ENCODE results near the gene HAAO.

HAAO gene

GRCh38 chr2:42823744-42824453 lies 31.5 kb upstream of the HAAO start:
- no peak overlapping the region for H3K18ac ChIP-seq (ENCODE audit: low read length)
- H3K79me2 ChIP-seq (ENCODE audit: control insufficient read depth, insufficient read depth, low read length) = no peaks in the 10 kb centered on the region
- no peak overlapping the region for H3K9ac ChIP-seq (ENCODE audit: low read length)
- no peak overlapping the region for H3K56ac ChIP-seq (ENCODE audit: low read length)
- H4K8ac ChIP-seq (ENCODE audit: low read depth, low read length) = no peak overlapping the region
- H2BK120ac ChIP-seq (ENCODE audit: low read depth, low read length) = no peak overlapping the region
- no peak overlapping the region for H3K23ac ChIP-seq (ENCODE audit: low read length)
- H3K27me3 ChIP-seq (ENCODE audit: insufficient read depth, low read length, poor library complexity) = no peaks in the 10 kb centered on the region
- no CpG with 5 or more reads among the region's 11 CpGs for WGBS (ENCODE audit: extremely low coverage, insufficient coverage, low lambda C conversion rate)
- H4K5ac ChIP-seq (ENCODE audit: low read length) = no peak overlapping the region
- H2BK5ac ChIP-seq (ENCODE audit: low read length) = no peak overlapping the region
- H2AK5ac ChIP-seq (ENCODE audit: low read length) = no peak overlapping the region
- no peak overlapping the region for H3K4me3 ChIP-seq (ENCODE audit: low read length)
- H3K79me1 ChIP-seq (ENCODE audit: low read length) = no peaks in the 10 kb centered on the region
- H3K4me2 ChIP-seq (ENCODE audit: low read length) = no peak overlapping the region
- DNase-seq = no peak
- no peaks in the 10 kb centered on the region for H3K4me1 ChIP-seq (ENCODE audit: control insufficient read depth, low read depth, low read length)
- H2BK15ac ChIP-seq (replicated peaks; ENCODE audit: low read depth) = no peak overlapping the region
- no peaks in the 10 kb centered on the region for H3K36me3 ChIP-seq (ENCODE audit: control insufficient read depth, insufficient read depth, low read length)
- H3K4ac ChIP-seq (ENCODE audit: low read depth, low read length) = no peak overlapping the region
- H3K27ac ChIP-seq (ENCODE audit: low read depth, low read length) = no peak overlapping the region

GRCh38 chr2:42819160-42819559 lies 26.8 kb upstream of the HAAO start:
- Histone ChIP-seq H3K36me3 (ENCODE audit: control insufficient read depth, insufficient read depth, low read length) (no peaks in the 10 kb centered on the region), H3K23ac (ENCODE audit: low read length) (no peak overlapping the region), H3K9ac (ENCODE audit: low read length) (no peak overlapping the region), H3K27me3 (ENCODE audit: insufficient read depth, low read length, poor library complexity) (no peaks in the 10 kb centered on the region), H3K18ac (ENCODE audit: low read length) (no peak overlapping the region), H2BK5ac (ENCODE audit: low read length) (no peak overlapping the region), H4K8ac (ENCODE audit: low read depth, low read length) (no peak overlapping the region), H3K27ac (ENCODE audit: low read depth, low read length) (no peak overlapping the region), H3K4me1 (ENCODE audit: control insufficient read depth, low read depth, low read length) (no peaks in the 10 kb centered on the region), H3K4me3 (ENCODE audit: low read length) (no peak overlapping the region), H3K79me1 (ENCODE audit: low read length) (no peaks in the 10 kb centered on the region), H3K56ac (ENCODE audit: low read length) (no peak overlapping the region), H3K4me2 (ENCODE audit: low read length) (no peak overlapping the region), H3K4ac (ENCODE audit: low read depth, low read length) (no peak overlapping the region), H3K79me2 (ENCODE audit: control insufficient read depth, insufficient read depth, low read length) (no peaks in the 10 kb centered on the region), H2BK15ac (replicated peaks; ENCODE audit: low read depth) (no peak overlapping the region), H4K5ac (ENCODE audit: low read length) (no peak overlapping the region), H2AK5ac (ENCODE audit: low read length) (no peak overlapping the region), H2BK120ac (ENCODE audit: low read depth, low read length) (no peak overlapping the region)
- peak; percentile 42 for DNase-seq
- no CpG with 5 or more reads among the region's 2 CpGs for WGBS (ENCODE audit: extremely low coverage, insufficient coverage, low lambda C conversion rate)

GRCh38 chr2:42815726-42816125 lies 23.3 kb upstream of the HAAO start:
- no peak overlapping the region for H2BK5ac ChIP-seq (ENCODE audit: low read length)
- no peak overlapping the region for H3K18ac ChIP-seq (ENCODE audit: low read length)
- H3K4me2 ChIP-seq (ENCODE audit: low read length) = no peak overlapping the region
- H4K8ac ChIP-seq (ENCODE audit: low read depth, low read length) = no peak overlapping the region
- no peak overlapping the region for H3K9ac ChIP-seq (ENCODE audit: low read length)
- no peaks in the 10 kb centered on the region for H3K4me1 ChIP-seq (ENCODE audit: control insufficient read depth, low read depth, low read length)
- H3K79me1 ChIP-seq (ENCODE audit: low read length) = no peaks in the 10 kb centered on the region
- no peak overlapping the region for H3K27ac ChIP-seq (ENCODE audit: low read depth, low read length)
- no peaks in the 10 kb centered on the region for H3K27me3 ChIP-seq (ENCODE audit: insufficient read depth, low read length, poor library complexity)
- H2BK15ac ChIP-seq (replicated peaks; ENCODE audit: low read depth) = no peak overlapping the region
- H3K79me2 ChIP-seq (ENCODE audit: control insufficient read depth, insufficient read depth, low read length) = no peaks in the 10 kb centered on the region
- no peak overlapping the region for H3K4me3 ChIP-seq (ENCODE audit: low read length)
- no peak for DNase-seq
- WGBS (ENCODE audit: extremely low coverage, insufficient coverage, low lambda C conversion rate) = no CpG with 5 or more reads among the region's 2 CpGs
- no peak overlapping the region for H2AK5ac ChIP-seq (ENCODE audit: low read length)
- no peak overlapping the region for H2BK120ac ChIP-seq (ENCODE audit: low read depth, low read length)
- no peaks in the 10 kb centered on the region for H3K36me3 ChIP-seq (ENCODE audit: control insufficient read depth, insufficient read depth, low read length)
- no peak overlapping the region for H4K5ac ChIP-seq (ENCODE audit: low read length)
- H3K4ac ChIP-seq (ENCODE audit: low read depth, low read length) = no peak overlapping the region
- no peak overlapping the region for H3K23ac ChIP-seq (ENCODE audit: low read length)
- H3K56ac ChIP-seq (ENCODE audit: low read length) = no peak overlapping the region

- no CpG with 5 or more reads among the region's 2 CpGs for WGBS (ENCODE audit: extremely low coverage, insufficient coverage, low lambda C conversion rate)
- H2AK5ac ChIP-seq (ENCODE audit: low read length) = no peak overlapping the region
- no peaks in the 10 kb centered on the region for H3K79me2 ChIP-seq (ENCODE audit: control insufficient read depth, insufficient read depth, low read length)
- H3K27me3 ChIP-seq (ENCODE audit: insufficient read depth, low read length, poor library complexity) = no peaks in the 10 kb centered on the region
- H3K56ac ChIP-seq (ENCODE audit: low read length) = no peak overlapping the region
- H2BK120ac ChIP-seq (ENCODE audit: low read depth, low read length) = no peak overlapping the region
- no peaks in the 10 kb centered on the region for H3K36me3 ChIP-seq (ENCODE audit: control insufficient read depth, insufficient read depth, low read length)
- H2BK15ac ChIP-seq (replicated peaks; ENCODE audit: low read depth) = no peak overlapping the region
- no peak overlapping the region for H3K23ac ChIP-seq (ENCODE audit: low read length)
- DNase-seq = no peak
- H3K4me2 ChIP-seq (ENCODE audit: low read length) = no peak overlapping the region
- no peaks in the 10 kb centered on the region for H3K79me1 ChIP-seq (ENCODE audit: low read length)
- no peak overlapping the region for H3K27ac ChIP-seq (ENCODE audit: low read depth, low read length)
- H3K4ac ChIP-seq (ENCODE audit: low read depth, low read length) = no peak overlapping the region
- H4K5ac ChIP-seq (ENCODE audit: low read length) = no peak overlapping the region
- no peak overlapping the region for H3K18ac ChIP-seq (ENCODE audit: low read length)
- H3K4me3 ChIP-seq (ENCODE audit: low read length) = no peak overlapping the region
- peaks cover 3% of the 10 kb centered on the region for H3K4me1 ChIP-seq (ENCODE audit: control insufficient read depth, low read depth, low read length)
- H4K8ac ChIP-seq (ENCODE audit: low read depth, low read length) = no peak overlapping the region
- H3K9ac ChIP-seq (ENCODE audit: low read length) = no peak overlapping the region
- H2BK5ac ChIP-seq (ENCODE audit: low read length) = no peak overlapping the region
These were observed 21.4 kb upstream of the HAAO start for GRCh38 chr2:42813763-42814162.

- no peaks in the 10 kb centered on the region for H3K79me2 ChIP-seq (ENCODE audit: control insufficient read depth, insufficient read depth, low read length)
- no peaks in the 10 kb centered on the region for H3K36me3 ChIP-seq (ENCODE audit: control insufficient read depth, insufficient read depth, low read length)
- no peak overlapping the region for H2BK120ac ChIP-seq (ENCODE audit: low read depth, low read length)
- no peak overlapping the region for H3K27ac ChIP-seq (ENCODE audit: low read depth, low read length)
- no peak overlapping the region for H3K56ac ChIP-seq (ENCODE audit: low read length)
- H3K4me1 ChIP-seq (ENCODE audit: control insufficient read depth, low read depth, low read length) = peaks cover 3% of the 10 kb centered on the region
- H3K4me3 ChIP-seq (ENCODE audit: low read length) = no peak overlapping the region
- H4K5ac ChIP-seq (ENCODE audit: low read length) = no peak overlapping the region
- H3K27me3 ChIP-seq (ENCODE audit: insufficient read depth, low read length, poor library complexity) = no peaks in the 10 kb centered on the region
- H3K23ac ChIP-seq (ENCODE audit: low read length) = no peak overlapping the region
- H3K79me1 ChIP-seq (ENCODE audit: low read length) = no peaks in the 10 kb centered on the region
- no peak overlapping the region for H3K4ac ChIP-seq (ENCODE audit: low read depth, low read length)
- H3K9ac ChIP-seq (ENCODE audit: low read length) = no peak overlapping the region
- H2BK15ac ChIP-seq (replicated peaks; ENCODE audit: low read depth) = no peak overlapping the region
- no peak overlapping the region for H4K8ac ChIP-seq (ENCODE audit: low read depth, low read length)
- DNase-seq = peak; percentile 54
- H2BK5ac ChIP-seq (ENCODE audit: low read length) = no peak overlapping the region
- no peak overlapping the region for H3K18ac ChIP-seq (ENCODE audit: low read length)
- no peak overlapping the region for H3K4me2 ChIP-seq (ENCODE audit: low read length)
- H2AK5ac ChIP-seq (ENCODE audit: low read length) = no peak overlapping the region
- WGBS (ENCODE audit: extremely low coverage, insufficient coverage, low lambda C conversion rate) = no CpG with 5 or more reads among the region's 1 CpG
These were observed 20.6 kb upstream of the HAAO start for GRCh38 chr2:42812899-42813479.

Data from mesendoderm (in vitro differentiated cells).